Activated CD8-positive, alpha-beta T cell treated with anti-CD3 and anti-CD28 coated beads, Interleukin-2, amount 10 ng/mL, durations not matched to agents 7 days and 5 days (primary cell): ENCODE measurements around the gene C11orf87. TPM values are rescaled to one million over a fixed set of nuclear protein-coding genes. Genes with fewer than 3 reads are reported as not detected.

Experiments used
- ATAC-seq: fragments of 150-1000 bp; cut with Tn5 transposase; one replicate; pipeline ENCODE4 v1.10.0; 2021; ENCODE audit warnings: moderate library complexity
- CTCF ChIA-PET: fragments of 350-600 bp; sonication (Branson Sonifier 250); formaldehyde crosslinking; loops from one replicate; lab custom pipeline; 2021; ENCODE audit warnings: antibody characterized with exemption; lab: Charles Lee
- POLR2A ChIA-PET: fragments of 350-600 bp; sonication (Branson Sonifier 250); formaldehyde crosslinking; loops from one replicate; lab custom pipeline; 2021; ENCODE audit warnings: antibody characterized with exemption; lab: Charles Lee
- DNase-seq: peaks from one replicate; pipeline ENCODE4 v3.0.0-alpha.2; 2020
- H3K27ac Mint-ChIP-seq: one replicate; pipeline ENCODE4 v1.8.0; 2021; ENCODE audit warnings: mild to moderate bottlenecking, mixed read lengths
- H3K27me3 Mint-ChIP-seq: one replicate; pipeline ENCODE4 v1.8.0; 2021; ENCODE audit warnings: low read depth, mixed read lengths
- H3K36me3 Mint-ChIP-seq: one replicate; pipeline ENCODE4 v1.8.0; 2021; ENCODE audit warnings: low read depth, mixed read lengths
- H3K4me1 Mint-ChIP-seq: one replicate; pipeline ENCODE4 v1.8.0; 2021; ENCODE audit warnings: low read depth, mixed read lengths
- H3K4me3 Mint-ChIP-seq: one replicate; pipeline ENCODE4 v1.8.0; 2021; ENCODE audit warnings: mild to moderate bottlenecking, mixed read lengths
- H3K9me3 Mint-ChIP-seq: one replicate; pipeline ENCODE4 v1.8.0; 2022; ENCODE audit warnings: mixed read lengths; ENCODE audit not compliant: insufficient read depth
- total RNA-seq, 2 experiments: library from RNA; stranded (reverse); gene quantifications; one replicate each; pipeline ENCODE4 v1.2.3, GENCODE V29; 2021

C11orf87 gene
- total RNA-seq, 2 experiments from 2014 or later = not detected

DNA sequence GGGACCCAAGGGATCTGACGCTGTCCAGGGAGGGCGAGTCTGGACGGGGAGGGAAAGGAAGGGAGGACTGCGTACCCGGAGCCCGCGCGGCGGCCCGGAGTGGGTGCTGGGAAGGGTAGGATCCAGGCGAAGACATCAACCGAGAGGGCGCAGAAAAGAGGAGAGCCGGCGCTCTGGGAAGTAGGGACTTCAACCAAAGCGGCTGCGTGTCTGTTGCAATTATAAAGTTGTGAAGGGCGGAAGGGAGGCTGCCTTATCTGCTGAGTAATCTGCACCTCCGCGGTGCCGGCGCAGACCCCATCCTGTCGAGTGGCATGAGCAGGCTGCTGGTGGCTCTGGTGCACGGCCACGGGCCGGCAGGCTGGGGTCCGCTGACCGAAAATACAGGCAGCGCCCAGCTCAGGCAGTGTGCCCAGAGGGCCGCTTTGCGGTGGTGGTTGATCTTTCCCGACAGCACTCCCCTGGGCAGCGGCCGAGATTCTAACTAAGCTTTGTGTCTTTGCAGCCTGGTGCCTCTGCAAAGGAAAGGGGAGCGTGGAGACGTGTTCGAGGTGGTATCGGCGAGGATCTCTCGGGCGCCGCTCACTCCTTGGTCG lies 978 bp downstream of the C11orf87 start:
- no peak overlapping the region for H3K4me3 Mint-ChIP-seq
- ATAC-seq = no peak
- ChIA-PET CTCF (no interaction called here), POLR2A (no interaction called here)
- H3K27ac Mint-ChIP-seq = no peak overlapping the region
- H3K9me3 Mint-ChIP-seq = peaks cover 5% of the 10 kb centered on the region
- DNase-seq = no peak
- H3K36me3 Mint-ChIP-seq = no peaks in the 10 kb centered on the region
- H3K4me1 Mint-ChIP-seq = no peaks in the 10 kb centered on the region
- H3K27me3 Mint-ChIP-seq = peaks cover 24% of the 10 kb centered on the region

DNA sequence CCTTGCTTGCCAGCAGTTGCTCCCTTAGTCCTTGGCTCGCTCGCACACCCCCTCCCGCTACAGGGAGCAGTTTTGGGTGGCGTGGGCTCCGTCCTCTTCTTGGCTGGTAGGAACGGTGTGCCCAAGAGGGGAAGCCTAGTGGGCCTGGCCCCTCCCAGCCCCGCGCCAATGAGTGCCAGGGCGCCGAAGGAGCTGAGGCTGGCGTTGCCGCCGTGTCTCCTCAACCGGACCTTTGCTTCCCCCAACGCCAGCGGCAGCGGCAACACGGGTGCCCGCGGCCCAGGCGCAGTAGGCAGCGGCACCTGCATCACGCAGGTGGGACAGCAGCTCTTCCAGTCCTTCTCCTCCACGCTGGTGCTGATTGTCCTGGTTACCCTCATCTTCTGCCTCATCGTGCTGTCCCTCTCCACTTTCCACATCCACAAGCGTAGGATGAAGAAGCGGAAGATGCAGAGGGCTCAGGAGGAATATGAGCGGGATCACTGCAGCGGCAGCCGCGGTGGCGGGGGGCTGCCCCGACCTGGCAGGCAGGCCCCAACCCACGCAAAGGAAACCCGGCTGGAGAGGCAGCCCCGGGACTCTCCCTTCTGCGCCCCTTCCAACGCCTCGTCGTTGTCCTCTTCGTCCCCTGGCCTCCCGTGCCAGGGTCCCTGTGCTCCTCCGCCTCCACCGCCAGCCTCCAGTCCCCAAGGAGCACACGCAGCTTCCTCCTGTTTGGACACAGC lies 1.6 kb downstream of the C11orf87 start:
- peaks cover 5% of the 10 kb centered on the region for H3K9me3 Mint-ChIP-seq
- ChIA-PET POLR2A (no interaction called here), CTCF (no interaction called here)
- no peak overlapping the region for H3K4me3 Mint-ChIP-seq
- H3K27me3 Mint-ChIP-seq = peaks cover 24% of the 10 kb centered on the region
- H3K27ac Mint-ChIP-seq = no peak overlapping the region
- no peak for DNase-seq
- no peaks in the 10 kb centered on the region for H3K36me3 Mint-ChIP-seq
- ATAC-seq = no peak
- H3K4me1 Mint-ChIP-seq = no peaks in the 10 kb centered on the region

- DNase-seq = peak; percentile 45
- Mint-ChIP-seq H3K4me3 (no peak overlapping the region), H3K9me3 (peaks cover 5% of the 10 kb centered on the region), H3K27ac (no peak overlapping the region), H3K36me3 (no peaks in the 10 kb centered on the region), H3K27me3 (peaks cover 24% of the 10 kb centered on the region), H3K4me1 (no peaks in the 10 kb centered on the region)
- ChIA-PET POLR2A (no interaction called here), CTCF (no interaction called here)
- ATAC-seq = no peak
These were observed 2.9 kb downstream of the C11orf87 start for GRCh38 chr11:109424901-109425300.

GRCh38 chr11:109425554-109425953 lies 3.6 kb downstream of the C11orf87 start:
- no peaks in the 10 kb centered on the region for H3K36me3 Mint-ChIP-seq
- ChIA-PET CTCF (no interaction called here), POLR2A (no interaction called here)
- H3K27ac Mint-ChIP-seq = no peak overlapping the region
- no peak for ATAC-seq
- no peaks in the 10 kb centered on the region for H3K4me1 Mint-ChIP-seq
- peaks cover 24% of the 10 kb centered on the region for H3K27me3 Mint-ChIP-seq
- DNase-seq = no peak
- H3K9me3 Mint-ChIP-seq = peaks cover 5% of the 10 kb centered on the region
- H3K4me3 Mint-ChIP-seq = no peak overlapping the region

GRCh38 chr11:109426442-109427240 lies 4.7 kb downstream of the C11orf87 start:
- POLR2A ChIA-PET = no interaction called here
- H3K36me3 Mint-ChIP-seq = no peaks in the 10 kb centered on the region
- H3K27me3 Mint-ChIP-seq = peaks cover 19% of the 10 kb centered on the region
- H3K4me1 Mint-ChIP-seq = no peaks in the 10 kb centered on the region
- no peak overlapping the region for H3K4me3 Mint-ChIP-seq
- ATAC-seq (no peak), DNase-seq (no peak)
- CTCF ChIA-PET = no interaction called here
- H3K9me3 Mint-ChIP-seq = peaks cover 5% of the 10 kb centered on the region
- no peak overlapping the region for H3K27ac Mint-ChIP-seq

GRCh38 chr11:109432105-109432504 lies 10.1 kb downstream of the C11orf87 start:
- Mint-ChIP-seq H3K27ac (no peak overlapping the region), H3K4me1 (no peaks in the 10 kb centered on the region), H3K27me3 (no peaks in the 10 kb centered on the region), H3K9me3 (no peaks in the 10 kb centered on the region), H3K36me3 (no peaks in the 10 kb centered on the region), H3K4me3 (no peak overlapping the region)
- POLR2A ChIA-PET = no interaction called here
- ATAC-seq = no peak
- DNase-seq = no peak
- CTCF ChIA-PET = no interaction called here

GRCh38 chr11:109433753-109434256 lies 11.8 kb downstream of the C11orf87 start:
- CTCF ChIA-PET = no interaction called here
- Mint-ChIP-seq H3K27me3 (no peaks in the 10 kb centered on the region), H3K4me3 (no peak overlapping the region), H3K36me3 (no peaks in the 10 kb centered on the region), H3K4me1 (no peaks in the 10 kb centered on the region), H3K27ac (no peak overlapping the region), H3K9me3 (no peaks in the 10 kb centered on the region)
- POLR2A ChIA-PET = no interaction called here
- ATAC-seq (no peak), DNase-seq (no peak)

- DNase-seq (no peak), ATAC-seq (no peak)
- Mint-ChIP-seq H3K27ac (no peak overlapping the region), H3K4me1 (no peaks in the 10 kb centered on the region), H3K4me3 (no peak overlapping the region), H3K36me3 (no peaks in the 10 kb centered on the region), H3K9me3 (no peaks in the 10 kb centered on the region), H3K27me3 (no peaks in the 10 kb centered on the region)
- CTCF ChIA-PET = no interaction called here
- POLR2A ChIA-PET = no interaction called here
These were observed 13.2 kb downstream of the C11orf87 start for GRCh38 chr11:109435121-109435742.

GRCh38 chr11:109439684-109440083 lies 17.7 kb downstream of the C11orf87 start:
- H3K27me3 Mint-ChIP-seq = no peaks in the 10 kb centered on the region
- no peaks in the 10 kb centered on the region for H3K36me3 Mint-ChIP-seq
- ATAC-seq = no peak
- no peak overlapping the region for H3K27ac Mint-ChIP-seq
- CTCF ChIA-PET = no interaction called here
- POLR2A ChIA-PET = no interaction called here
- H3K9me3 Mint-ChIP-seq = no peaks in the 10 kb centered on the region
- DNase-seq = no peak
- H3K4me3 Mint-ChIP-seq = no peak overlapping the region
- no peaks in the 10 kb centered on the region for H3K4me1 Mint-ChIP-seq

DNA sequence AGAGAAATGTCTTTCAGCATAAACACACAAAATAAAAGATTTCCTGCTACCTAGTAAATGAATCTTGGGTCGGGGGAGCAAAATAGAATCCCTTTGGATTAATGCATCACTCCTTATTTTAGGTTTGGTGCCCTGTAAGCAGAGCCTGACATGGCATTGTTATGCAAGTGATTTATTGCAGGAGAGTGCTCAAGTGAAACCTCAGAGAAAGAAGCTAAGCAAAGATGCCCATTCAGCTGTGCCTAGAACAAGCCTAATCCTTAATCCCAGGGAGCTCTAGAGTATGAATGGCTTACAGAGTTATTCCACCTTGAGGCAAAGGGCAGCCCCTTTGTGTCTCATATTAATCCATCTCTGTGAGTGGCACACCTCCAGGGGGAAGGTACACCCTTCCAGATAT lies 21.1 kb downstream of the C11orf87 start:
- CTCF ChIA-PET = no interaction called here
- no peaks in the 10 kb centered on the region for H3K4me1 Mint-ChIP-seq
- H3K36me3 Mint-ChIP-seq = no peaks in the 10 kb centered on the region
- ATAC-seq (no peak), DNase-seq (no peak)
- H3K9me3 Mint-ChIP-seq = no peaks in the 10 kb centered on the region
- H3K27ac Mint-ChIP-seq = no peak overlapping the region
- no peak overlapping the region for H3K4me3 Mint-ChIP-seq
- no peaks in the 10 kb centered on the region for H3K27me3 Mint-ChIP-seq
- POLR2A ChIA-PET = no interaction called here

- H3K4me1 Mint-ChIP-seq = no peaks in the 10 kb centered on the region
- ChIA-PET CTCF (no interaction called here), POLR2A (no interaction called here)
- DNase-seq (no peak), ATAC-seq (no peak)
- no peaks in the 10 kb centered on the region for H3K9me3 Mint-ChIP-seq
- H3K4me3 Mint-ChIP-seq = no peak overlapping the region
- no peaks in the 10 kb centered on the region for H3K27me3 Mint-ChIP-seq
- no peaks in the 10 kb centered on the region for H3K36me3 Mint-ChIP-seq
- H3K27ac Mint-ChIP-seq = no peak overlapping the region
These were observed 32.9 kb downstream of the C11orf87 start for GRCh38 chr11:109454857-109455256.
